K562 (cell line): ENCODE results near the gene FAM83E. TPM values are rescaled to one million over a fixed set of nuclear protein-coding genes. Genes with fewer than 3 reads are reported as not detected.
A peak's percentile ranks its signal among the peaks of the same experiment; 100 is the strongest.

Experiments used
- AFF1 ChIP-seq, 2 experiments: fragments of 450-650 bp; IDR thresholded peaks; 2 replicates each; pipeline ENCODE4 v1.6.1; 2018; ENCODE audit warnings: mild to moderate bottlenecking in 2 of 2, low read depth in 1 of 2; ENCODE audit not compliant: partially characterized antibody in 2 of 2
- ATF1 ChIP-seq, 2 experiments: fragments of 450-650 bp in 1 of 2; IDR thresholded peaks; 2 replicates each; pipeline ENCODE4 v1.6.1; 2016; ENCODE audit warnings: missing compliant biosample characterization in 1 of 2, missing genetic modification characterization in 1 of 2
- C11orf30 ChIP-seq: fragments of 450-650 bp; IDR thresholded peaks from 2 replicates; pipeline ENCODE4 v1.6.1; 2016; ENCODE audit warnings: low read depth, mild to moderate bottlenecking
- CHAMP1 ChIP-seq: fragments of 450-650 bp; IDR thresholded peaks from 2 replicates; pipeline ENCODE4 v1.6.1; 2016; ENCODE audit warnings: mild to moderate bottlenecking
- HIVEP1 ChIP-seq: fragments of 250-450 bp; sonication (Bioruptor Pico); IDR thresholded peaks from 2 replicates; pipeline ENCODE4 v1.4.0; 2020; ENCODE audit warnings: mild to moderate bottlenecking
- KLF1 ChIP-seq: fragments of 450-650 bp; IDR thresholded peaks from 2 replicates; pipeline ENCODE4 v1.6.1; 2016; ENCODE audit warnings: missing genetic modification characterization, missing compliant biosample characterization
- LARP7 ChIP-seq: fragments of 450-650 bp; IDR thresholded peaks from 2 replicates; pipeline ENCODE4 v1.6.1; 2016
- LEF1 ChIP-seq: fragments of 450-650 bp; IDR thresholded peaks from 2 replicates; pipeline ENCODE4 v1.6.1; 2016; ENCODE audit warnings: mild to moderate bottlenecking
- PHB2 ChIP-seq: fragments of 450-650 bp; IDR thresholded peaks from 2 replicates; pipeline ENCODE4 v1.6.1; 2017; ENCODE audit warnings: low read depth
- RBFOX2 ChIP-seq: fragments of 200-400 bp; formaldehyde crosslinking; IDR thresholded peaks from 2 replicates; pipeline ENCODE4 v1.6.1; 2017; ENCODE audit warnings: low read depth, mild to moderate bottlenecking, low read length, moderate library complexity
- RBM14 ChIP-seq: fragments of 200-400 bp; formaldehyde crosslinking; IDR thresholded peaks from 2 replicates; pipeline ENCODE4 v1.6.1; 2018; ENCODE audit warnings: low read depth, mild to moderate bottlenecking, low read length, moderate library complexity, borderline replicate concordance; ENCODE audit not compliant: insufficient read depth
- RCOR1 ChIP-seq, 2 experiments: IDR thresholded peaks; 2 replicates each; pipeline ENCODE4 v1.6.1; 2012; ENCODE audit warnings: low read depth in 2 of 2, low read length in 2 of 2, borderline replicate concordance in 1 of 2, improper control_type of control experiment in 1 of 2
- SMAD3 ChIP-seq: fragments of 450-650 bp; formaldehyde crosslinking; conservative IDR thresholded peaks from 2 replicates; pipeline ENCODE4 v1.4.0; 2020; ENCODE audit warnings: mild to moderate bottlenecking
- TAL1 ChIP-seq: fragments of 450-650 bp; IDR thresholded peaks from 2 replicates; pipeline ENCODE4 v1.6.1; 2016; ENCODE audit warnings: mild to moderate bottlenecking
- THRA ChIP-seq: fragments of 450-650 bp; IDR thresholded peaks from 2 replicates; pipeline ENCODE4 v1.6.1; 2017; ENCODE audit warnings: mild to moderate bottlenecking, moderate library complexity
- TOE1 ChIP-seq, 2 experiments: fragments of 450-650 bp in 1 of 2; sonication (generic) in 1 of 2; formaldehyde crosslinking in 1 of 2; IDR thresholded peaks; 2 replicates each; pipeline versions ENCODE4 v1.7.1 to v1.8.0; 2016 to 2022; ENCODE audit warnings: borderline replicate concordance in 2 of 2, mild to moderate bottlenecking in 2 of 2, antibody characterized with exemption in 1 of 2, inconsistent platforms in 1 of 2, low read depth in 1 of 2, missing genetic modification reagents in 1 of 2, moderate library complexity in 1 of 2
- ZNF395 ChIP-seq: fragments of 200-800 bp; sonication (Bioruptor generic); IDR thresholded peaks from 2 replicates; pipeline ENCODE4 v1.6.1; 2017; ENCODE audit warnings: missing genetic modification characterization, missing compliant biosample characterization
- polyA plus RNA-seq, 8 experiments: library from polyadenylated mRNA; depleted of rRNA in 4 of 8; stranded (reverse) in 5 of 8; unstranded in 3 of 8; fragments of >200 nt; fragmentation: Nextera tagmentation in 2 of 8; fragmentation: Illumina TruSeq in 1 of 8; extraction: Ambion mirVana in 2 of 8; extraction: Trizol in 1 of 8; gene quantifications; 2 replicates each; pipeline versions ENCODE4 v1.2.1 to v1.2.3, GENCODE V29; 2011 to 2014; ENCODE audit warnings: inconsistent platforms in 1 of 8, missing spikeins in 1 of 8
- total RNA-seq, 7 experiments: library from RNA; depleted of rRNA in 6 of 7; stranded (reverse); fragments of >200 nt in 6 of 7; fragmentation: Illumina TruSeq in 2 of 7; extraction: Trizol in 2 of 7; gene quantifications; 2 replicates each; pipeline versions ENCODE4 v1.2.1 to v1.2.3, GENCODE V29; 2011 to 2021; ENCODE audit warnings: low replicate concordance in 1 of 7

FAM83E gene
- total and polyA plus RNA-seq, 9 of the 15 experiments (the other 6 are each of a cell fraction or from before 2014, with no cell fraction given): 0.15 to 0.87 (median 0.29) TPM; not detected in 4

GRCh38 chr19:48588670-48589401 lies 26.0 kb downstream of the FAM83E start (continued):
- peak in 1 of 2 experiments; percentile 89 for TF ChIP-seq AFF1 (IDR thresholded peaks at IDR 0.05; ENCODE audit: low read depth in 1 of 2, partially characterized antibody in 2 of 2)
- peak; percentile 26; the same call in 1 of the 2 replicates for TF ChIP-seq TAL1
- peak; percentile 43; the same call in 1 of the 2 replicates for TF ChIP-seq LEF1
- peak; percentile 72 for TF ChIP-seq RBFOX2
- peak; percentile 59; the same call in 1 of the 2 replicates for TF ChIP-seq C11orf30
- peak; percentile 92 to 96 for TF ChIP-seq RCOR1 (IDR thresholded peaks at IDR 0.05; ENCODE audit: borderline replicate concordance in 1 of 2, low read depth in 2 of 2, low read length in 2 of 2)
- TF ChIP-seq PHB2: peak; percentile 49; the same call in 1 of the 2 replicates
- 0 out of 2 replicates have a peak, but pooled peaks have one; percentile 65 for TF ChIP-seq RBM14
- TF ChIP-seq KLF1 (tag): no peak
- no peak for TF ChIP-seq SMAD3 (CRISPR knock-in tag)
- no peak for TF ChIP-seq ATF1 (CRISPR knock-in tag; IDR thresholded peaks at IDR 0.05)
- TF ChIP-seq ATF1 (tag; IDR thresholded peaks at IDR 0.05): peak; percentile 87
- peak; percentile 83 for TF ChIP-seq TOE1 (IDR thresholded peaks at IDR 0.05; ENCODE audit: borderline replicate concordance)
- TF ChIP-seq TOE1 (CRISPR knock-in tag; IDR thresholded peaks at IDR 0.05; ENCODE audit: borderline replicate concordance, low read depth): no peak
- TF ChIP-seq LARP7: peak; percentile 64; the same call in 1 of the 2 replicates
- TF ChIP-seq CHAMP1: peak; percentile 78; the same call in 1 of the 2 replicates
- no peak for TF ChIP-seq HIVEP1 (CRISPR knock-in tag)
- peak; percentile 74; the same call in 1 of the 2 replicates for TF ChIP-seq ZNF395
- TF ChIP-seq THRA: no peak
